HG03354 (cell line): ENCODE measurements around the gene PLXNA2.

ENCODE experiments used
- ATAC-seq: cut with Tn5 transposase; IDR thresholded peaks from one replicate; pipeline ENCODE4 v1.9.1; 2021; ENCODE audit warnings: mild to moderate bottlenecking; ENCODE audit not compliant: unreplicated experiment, poor library complexity, severe bottlenecking

PLXNA2 gene

GRCh38 chr1:208245185-208245705 lies 1.1 kb upstream of the PLXNA2 start:
- peak; percentile 79 for ATAC-seq

GRCh38 chr1:208243527-208243966 lies 637 bp downstream of the PLXNA2 start:
- no peak for ATAC-seq

- no peak for ATAC-seq
Observed at GRCh38 chr1:208242941-208243526, 1.1 kb downstream of the PLXNA2 start.

DNA sequence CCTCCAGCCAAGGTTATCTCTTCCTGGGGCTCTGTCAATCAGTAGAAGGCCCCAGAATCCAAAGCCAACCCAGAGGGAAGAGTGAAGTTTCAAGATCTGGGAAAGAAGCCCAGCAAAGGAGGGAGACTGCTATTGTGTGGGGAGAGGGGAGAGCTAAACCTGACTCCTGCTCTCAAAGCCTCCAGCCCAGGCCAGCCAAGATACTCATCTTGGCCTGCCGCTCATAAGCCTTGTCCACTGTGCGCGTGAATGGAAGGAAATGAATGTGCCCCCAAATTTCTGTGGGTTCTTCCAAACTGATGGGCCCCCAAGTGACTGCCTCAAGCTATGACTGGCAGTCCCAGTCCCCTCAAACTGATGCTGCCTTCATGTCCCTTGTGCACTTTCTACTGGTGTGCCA lies 2.0 kb downstream of the PLXNA2 start:
- ATAC-seq: no peak

GRCh38 chr1:208241512-208241911 lies 2.7 kb downstream of the PLXNA2 start:
- ATAC-seq: no peak

DNA sequence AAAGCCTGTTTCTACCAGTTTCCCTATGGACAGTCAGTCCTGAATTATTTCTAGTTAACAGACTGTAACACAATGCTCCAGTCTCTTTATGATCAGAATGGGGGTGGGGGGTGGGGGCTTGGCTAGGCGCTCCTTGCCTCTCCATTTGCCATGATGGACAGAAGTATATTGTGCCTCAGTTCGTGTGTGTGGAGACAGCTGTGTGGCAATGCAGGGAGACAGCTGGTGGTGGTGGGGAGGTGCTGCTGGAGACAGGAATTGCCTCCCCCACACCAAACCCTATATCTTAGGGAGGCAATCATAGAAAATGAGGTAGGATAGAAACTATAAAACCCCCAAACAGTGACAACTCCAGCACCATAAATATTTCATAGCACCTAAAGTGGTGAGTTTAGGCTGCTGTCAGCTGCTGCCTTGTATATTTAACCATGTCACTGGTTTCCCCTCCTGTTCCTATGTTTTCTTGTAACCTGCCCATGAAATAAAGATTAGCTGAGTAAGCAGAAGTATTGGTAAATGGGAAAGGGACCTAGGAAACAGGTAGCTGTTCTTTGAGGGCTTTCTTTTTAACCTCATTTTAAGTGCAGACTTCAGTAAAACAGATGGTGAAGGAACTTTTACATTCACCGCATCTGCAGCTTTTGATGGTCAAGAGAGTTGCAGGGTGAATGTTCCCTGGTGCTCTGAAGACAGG lies 3.4 kb downstream of the PLXNA2 start:
- no peak for ATAC-seq

DNA sequence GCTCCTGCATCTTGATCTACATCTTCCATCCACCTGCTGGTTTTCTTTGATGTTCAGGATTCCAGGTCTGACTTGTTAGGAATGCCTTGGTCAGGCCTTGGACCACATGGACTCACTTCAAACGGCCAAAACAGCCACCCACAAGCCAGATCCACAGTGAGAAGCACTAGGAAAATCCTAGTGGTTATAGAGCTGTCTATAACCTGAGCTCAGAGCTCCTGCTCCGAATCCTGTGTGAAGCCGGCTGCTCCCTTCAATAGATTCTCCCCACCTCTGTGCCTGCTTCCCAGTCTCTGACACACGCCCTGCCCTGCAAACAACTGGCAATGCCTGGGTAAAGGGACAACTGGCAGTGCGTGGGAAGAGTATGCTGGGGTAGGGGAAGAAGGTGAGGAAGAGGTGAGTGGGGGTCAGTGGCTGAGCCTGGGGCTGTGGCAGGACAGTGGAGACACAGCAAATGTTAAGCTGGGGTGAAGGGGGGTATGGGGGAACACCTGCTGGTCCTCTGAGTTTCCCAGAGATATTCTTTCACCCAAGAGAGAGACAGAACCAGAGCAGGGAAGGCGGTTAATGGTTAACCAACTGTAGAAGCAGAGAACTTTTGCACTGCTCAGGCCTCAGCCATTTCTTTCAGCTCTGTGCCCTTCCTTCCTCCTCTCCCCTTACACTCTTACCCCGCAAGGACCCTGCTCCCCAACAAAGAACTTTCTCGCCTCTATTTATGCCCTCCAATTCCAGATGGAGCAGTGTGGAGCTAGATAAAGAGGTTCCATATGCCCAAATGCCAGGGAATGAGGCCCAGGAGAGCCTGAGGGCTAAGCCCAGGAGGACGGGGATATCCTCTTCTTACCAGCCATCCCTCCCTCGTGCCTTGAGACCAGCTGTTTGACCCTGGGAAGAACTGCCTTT lies 4.5 kb downstream of the PLXNA2 start:
- no peak for ATAC-seq

DNA sequence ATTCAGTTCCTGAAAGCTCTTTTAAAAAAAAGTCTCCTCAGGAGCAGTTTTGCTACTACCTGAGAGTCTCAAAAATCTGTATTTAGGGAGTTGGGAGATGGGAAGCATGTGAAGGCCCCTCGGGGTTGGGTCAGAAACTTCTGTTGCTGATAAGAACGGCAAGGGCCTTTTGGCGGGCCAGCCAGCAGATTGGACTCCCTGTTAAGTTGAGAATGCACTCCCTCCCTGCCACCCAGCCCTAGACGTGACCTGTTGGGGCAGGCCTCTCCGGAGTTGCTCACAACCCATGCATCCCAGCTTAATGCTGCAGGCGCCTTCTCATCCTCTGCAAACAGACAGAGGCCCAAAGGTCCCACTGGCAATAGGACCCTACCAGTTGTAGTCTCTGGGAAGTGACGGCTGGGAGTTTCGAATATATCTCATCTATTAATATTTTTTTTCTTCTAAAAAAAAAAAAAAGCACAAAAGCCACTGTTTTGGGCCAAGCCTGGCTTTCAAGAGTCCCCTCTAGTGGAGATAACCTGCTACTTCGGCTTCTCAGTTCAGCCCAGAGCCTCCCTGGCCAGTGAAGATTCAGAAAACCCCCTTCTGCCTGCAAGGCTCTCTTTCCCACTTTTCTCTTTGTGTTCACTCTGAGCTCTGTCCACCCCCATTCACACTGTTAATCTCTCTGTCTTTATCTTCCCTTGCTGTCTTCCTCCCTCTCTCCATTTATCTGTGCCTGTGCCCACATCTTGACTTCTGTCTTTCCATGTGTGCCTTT lies 5.3 kb downstream of the PLXNA2 start:
- peak; percentile 64 for ATAC-seq

GRCh38 chr1:208237241-208237640 lies 6.9 kb downstream of the PLXNA2 start:
- ATAC-seq: no peak

DNA sequence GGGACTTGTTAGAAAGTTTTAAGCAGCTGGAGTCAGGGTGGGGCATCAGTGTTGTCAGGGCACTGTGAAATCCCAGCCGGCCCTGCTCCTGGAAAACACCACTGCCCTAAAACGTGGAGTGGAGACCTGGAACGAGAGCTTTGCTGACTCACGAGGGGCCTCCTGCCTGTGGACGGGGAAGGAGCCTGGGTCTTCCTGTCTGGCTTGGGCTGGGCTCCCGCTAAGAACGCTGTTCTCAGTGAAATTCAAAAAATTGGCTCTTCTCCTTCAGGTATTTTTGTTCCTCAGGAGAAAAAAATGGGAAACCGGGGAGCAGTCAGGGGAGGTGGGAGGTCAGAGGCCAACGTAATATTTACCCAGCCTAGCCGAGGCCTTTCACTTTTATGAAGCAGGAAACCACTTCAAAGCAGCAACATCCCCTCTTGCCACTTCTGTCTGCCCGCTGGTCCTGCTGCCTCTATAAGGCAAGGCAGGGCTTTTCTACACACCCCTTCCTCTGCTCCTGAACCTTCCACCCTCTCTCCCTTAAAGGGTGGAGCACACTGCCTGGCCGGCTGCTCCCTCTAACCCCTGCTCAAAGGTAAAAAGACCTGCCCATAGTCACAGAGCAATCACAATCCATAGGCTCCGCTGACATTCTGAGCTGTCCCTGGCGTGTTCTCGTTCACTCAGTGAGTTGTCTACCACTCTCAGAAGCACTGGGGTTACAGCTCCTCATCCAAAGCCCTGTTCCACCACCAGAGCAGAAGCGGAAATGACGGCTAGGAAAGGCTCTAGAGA lies 8.0 kb downstream of the PLXNA2 start:
- ATAC-seq: no peak

- no peak for ATAC-seq
Observed at GRCh38 chr1:208235356-208235981, 8.7 kb downstream of the PLXNA2 start.

GRCh38 chr1:208234721-208235120 lies 9.5 kb downstream of the PLXNA2 start:
- no peak for ATAC-seq

DNA sequence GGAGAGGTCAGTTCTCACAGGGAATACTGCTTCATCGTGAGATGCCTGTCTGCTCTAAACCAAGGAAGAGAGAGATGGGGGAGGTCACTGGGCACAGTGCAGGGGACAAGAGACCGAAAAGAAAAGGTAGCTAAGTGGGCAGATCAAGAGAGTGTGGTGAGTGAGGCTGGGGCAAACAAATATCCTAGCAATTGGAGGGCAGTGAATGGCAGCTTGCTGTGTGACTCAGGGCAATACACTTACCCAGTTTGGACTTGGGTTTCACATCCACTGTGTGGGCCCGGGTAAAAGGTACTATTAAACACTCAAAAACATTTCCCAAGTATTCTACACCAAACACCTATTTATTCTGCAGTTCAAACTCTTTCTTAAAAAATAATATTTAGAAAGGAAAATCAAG lies 10.2 kb downstream of the PLXNA2 start:
- ATAC-seq: no peak

- no peak for ATAC-seq
Observed at GRCh38 chr1:208233546-208233945, 10.6 kb downstream of the PLXNA2 start.

DNA sequence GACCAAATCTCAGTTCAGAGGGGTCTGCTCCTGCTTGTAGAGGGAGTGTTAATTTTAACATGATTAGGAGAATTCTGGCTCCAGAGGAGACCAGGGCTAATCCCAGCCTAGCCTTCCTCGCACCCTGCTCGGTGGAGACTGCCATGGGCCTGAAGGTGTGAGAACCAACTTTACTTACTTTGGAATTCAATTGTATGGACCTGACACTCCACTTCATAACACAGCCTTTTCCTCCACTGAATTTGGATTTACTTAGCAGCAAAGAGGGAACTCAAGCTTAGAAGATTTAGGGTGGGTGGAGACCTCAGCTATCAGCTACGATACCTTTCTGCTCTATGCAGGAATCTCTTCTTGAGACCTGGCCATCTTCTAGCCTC lies 11.5 kb downstream of the PLXNA2 start:
- no peak for ATAC-seq

DNA sequence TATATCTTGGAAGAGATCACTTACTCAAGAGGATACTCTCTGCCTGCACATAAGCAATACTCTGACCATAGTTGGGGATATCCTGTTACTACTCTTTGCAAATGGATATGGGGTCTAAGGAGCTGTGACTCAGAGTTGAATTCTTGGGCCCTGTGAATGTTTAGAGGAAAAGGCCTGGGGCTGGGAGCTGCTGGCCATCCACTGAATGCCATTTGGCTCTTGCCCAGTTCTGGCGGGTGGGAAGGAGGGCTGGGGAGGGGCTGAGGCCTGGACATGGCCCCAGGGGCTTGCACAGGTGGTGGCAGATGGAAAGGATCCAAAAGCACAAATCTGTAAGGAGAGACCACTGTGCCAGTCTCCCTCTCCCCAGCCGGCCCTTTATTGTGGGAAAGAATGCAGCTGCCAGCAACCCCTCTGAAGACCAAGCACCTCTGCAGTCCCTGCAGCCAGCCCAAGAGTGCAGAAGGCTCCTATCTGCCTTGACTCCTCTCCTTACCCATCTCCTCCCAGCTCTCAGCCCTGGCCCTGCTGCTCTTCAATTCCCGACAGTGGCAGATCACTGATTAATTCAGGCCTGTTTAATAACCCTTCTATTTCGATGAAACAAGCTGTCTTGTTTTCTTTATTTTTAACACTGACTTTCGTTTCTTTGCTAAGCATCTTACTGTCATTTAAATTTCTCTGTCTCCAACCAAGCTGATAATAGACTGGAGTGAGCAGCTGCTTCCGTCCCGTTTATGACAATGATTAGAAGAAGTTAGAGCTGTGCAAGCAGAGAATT lies 12.1 kb downstream of the PLXNA2 start:
- no peak for ATAC-seq

DNA sequence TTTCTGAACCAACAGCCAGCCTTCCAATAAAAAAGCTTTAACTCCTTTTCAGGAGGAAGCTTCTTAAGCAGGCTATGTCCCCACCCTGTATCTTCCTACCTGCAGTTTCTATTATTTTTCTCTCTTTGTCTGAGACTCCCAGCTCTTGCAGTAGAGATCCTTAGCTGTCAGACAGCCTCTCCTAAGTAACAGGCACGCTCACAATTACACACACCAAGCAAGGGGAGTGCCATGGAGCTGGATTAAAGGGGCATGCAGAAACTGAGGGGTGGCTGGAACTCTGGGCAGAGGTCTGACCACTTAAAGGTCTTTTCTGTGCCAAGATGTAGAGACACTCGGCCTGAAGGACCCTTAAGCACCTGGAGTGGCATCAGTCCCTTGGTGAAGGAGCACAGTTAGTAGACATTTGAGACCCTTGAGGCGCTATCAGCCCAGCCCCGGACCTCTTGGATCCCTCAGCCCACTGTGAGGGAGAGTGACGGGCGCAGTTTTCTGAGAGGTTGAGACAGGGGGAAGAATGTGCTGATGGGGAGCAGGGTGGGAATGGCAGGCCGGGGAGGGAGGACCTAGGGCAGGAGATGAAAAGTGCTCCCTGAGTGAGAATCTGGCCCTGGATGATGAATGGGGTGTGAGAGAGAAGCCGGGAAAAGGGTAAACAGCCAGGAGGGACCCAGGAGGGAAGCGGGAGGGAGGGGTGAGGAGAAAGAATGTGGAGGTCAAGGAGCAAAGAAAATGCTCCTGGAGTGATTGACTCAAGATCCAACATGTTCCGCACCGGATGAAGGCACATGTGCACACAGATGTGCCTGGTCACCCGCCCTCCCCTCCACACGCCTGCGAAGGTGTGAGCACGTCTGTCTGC lies 13.3 kb downstream of the PLXNA2 start:
- ATAC-seq: no peak
